ENCODE results near the gene CABP1. TPM values are rescaled to one million over a fixed set of nuclear protein-coding genes. Genes with fewer than 3 reads are reported as not detected.

CABP1 gene
- 0.44 and 1.1 TPM in 2 replicates for total RNA-seq

GRCh38 chr12:120639771-120640721 lies at the start of gene CABP1:
Gene CABP1 (plus strand): TSS chr12:120640626. CDS start chr12:120640686, 60 bp downstream.

GRCh38 chr12:120686690-120687577 lies 46.5 kb downstream of the CABP1 start, which contains the start of gene MLEC:
Gene MLEC (plus strand): TSS chr12:120687149. CDS start chr12:120687297, 148 bp downstream.

GRCh38 chr12:120710031-120710804 lies 69.8 kb downstream of the CABP1 start, which contains the start of gene UNC119B:
Gene UNC119B (plus strand): TSS chr12:120710458. CDS start chr12:120710475, 17 bp downstream.

Other genes starting within 250 kb of the CABP1 start
- 464 and 504 TPM in 2 replicates for gene COX6A1, start 202.5 kb upstream of the CABP1 start, total RNA-seq
- gene TRIAP1, start 194.2 kb upstream of the CABP1 start, total RNA-seq: 20.4 and 21.9 TPM in 2 replicates
- gene GATC, start 194.2 kb upstream of the CABP1 start, total RNA-seq: 20.5 and 24.0 TPM in 2 replicates
- 207 and 311 TPM in 2 replicates for gene SRSF9, start 170.9 kb upstream of the CABP1 start, total RNA-seq
- gene DYNLL1, start 144.5 kb upstream of the CABP1 start, total RNA-seq: 258 and 322 TPM in 2 replicates
- 28.9 and 34.3 TPM in 2 replicates for gene COQ5, start 111.5 kb upstream of the CABP1 start, total RNA-seq
- 133 and 137 TPM in 2 replicates for gene RNF10, start 106.3 kb upstream of the CABP1 start, total RNA-seq
- gene POP5, start 59.2 kb upstream of the CABP1 start, total RNA-seq: 41.0 and 63.3 TPM in 2 replicates
- gene MLEC, start 46.5 kb downstream of the CABP1 start, total RNA-seq: 145 and 187 TPM in 2 replicates
- 32.2 and 37.5 TPM in 2 replicates for gene UNC119B, start 69.8 kb downstream of the CABP1 start, total RNA-seq
- gene ACADS, start 85.2 kb downstream of the CABP1 start, total RNA-seq: 8.7 and 11.3 TPM in 2 replicates